ENCODE data around the gene LAMB1.
"Not testable (repeated sequence)": the region's sequence is repeated elsewhere in the genome, so short reads cannot be mapped to it uniquely, and the experiment has no call there.

Gene LAMB1

DNA sequence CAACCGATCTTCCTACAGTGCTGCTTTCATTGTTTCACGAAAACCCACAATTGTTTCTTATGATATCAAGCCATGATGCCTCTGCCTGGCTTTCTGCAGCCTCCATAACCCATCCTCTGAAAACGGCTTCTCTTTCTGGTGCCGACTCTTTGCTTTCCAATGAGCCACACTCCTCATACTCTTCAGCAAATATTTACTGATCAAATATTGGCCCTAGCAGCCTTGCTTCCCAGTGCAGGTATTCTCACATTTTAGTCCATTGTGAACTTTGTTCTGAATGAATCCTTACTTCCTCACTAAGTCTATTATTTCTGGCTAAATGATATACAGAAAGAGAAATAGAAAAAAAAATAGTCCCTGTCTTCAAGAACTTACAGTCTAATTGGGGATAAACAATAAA, 35.5 kb downstream of the LAMB1 start:
- no peaks in the 10 kb centered on the region for H3K27me3 ChIP-seq (ENCODE audit: insufficient read depth, low read length)
- H3K27ac ChIP-seq (ENCODE audit: low read depth, low read length): peak overlapping the region; percentile 11; the same call in 1 of the 2 replicates
- H3K4me1 ChIP-seq (ENCODE audit: insufficient read depth, low read length): peaks cover 13% of the 10 kb centered on the region; the same call in 1 of the 2 replicates
- 88% methylated on average over 4 of the region's 4 CpGs for WGBS
- peaks cover 69% of the 10 kb centered on the region for H3K36me3 ChIP-seq (ENCODE audit: insufficient read depth, low read length)
- H3K4me3 ChIP-seq (ENCODE audit: low read length): no peak overlapping the region
- H3K9me3 ChIP-seq (ENCODE audit: insufficient read depth, low read depth, low read length): no peaks in the 10 kb centered on the region
- H3K9ac ChIP-seq (ENCODE audit: low read depth, low read length): no peak overlapping the region

DNA sequence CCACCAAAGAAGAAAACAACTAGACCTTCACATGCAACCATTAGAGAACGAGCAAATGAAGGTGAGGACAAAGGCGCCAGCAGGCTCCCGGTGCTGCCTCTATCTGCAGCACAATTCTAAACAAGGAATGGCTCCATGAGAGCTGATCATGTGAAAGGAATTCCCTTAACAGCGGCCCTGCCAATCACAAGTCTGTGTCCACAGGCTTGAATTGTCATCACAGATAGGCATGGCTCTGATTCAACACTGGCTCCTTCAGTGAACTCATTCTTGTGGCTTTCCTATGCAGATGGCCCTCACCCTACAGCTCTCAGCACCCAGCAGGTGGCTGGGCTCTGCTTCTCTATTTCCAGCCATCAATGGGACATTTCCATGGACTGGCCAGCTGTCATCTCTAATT, 36.2 kb downstream of the LAMB1 start:
- Histone ChIP-seq H3K27me3 (ENCODE audit: insufficient read depth, low read length) (no peaks in the 10 kb centered on the region), H3K27ac (ENCODE audit: low read depth, low read length) (peak overlapping the region; percentile 82; the same call in 1 of the 2 replicates), H3K4me1 (ENCODE audit: insufficient read depth, low read length) (peaks cover 13% of the 10 kb centered on the region; the same call in 1 of the 2 replicates), H3K9ac (ENCODE audit: low read depth, low read length) (no peak overlapping the region), H3K36me3 (ENCODE audit: insufficient read depth, low read length) (peaks cover 68% of the 10 kb centered on the region), H3K9me3 (ENCODE audit: insufficient read depth, low read depth, low read length) (no peaks in the 10 kb centered on the region), H3K4me3 (ENCODE audit: low read length) (no peak overlapping the region)
- WGBS: 38% methylated on average over 4 of the region's 4 CpGs

DNA sequence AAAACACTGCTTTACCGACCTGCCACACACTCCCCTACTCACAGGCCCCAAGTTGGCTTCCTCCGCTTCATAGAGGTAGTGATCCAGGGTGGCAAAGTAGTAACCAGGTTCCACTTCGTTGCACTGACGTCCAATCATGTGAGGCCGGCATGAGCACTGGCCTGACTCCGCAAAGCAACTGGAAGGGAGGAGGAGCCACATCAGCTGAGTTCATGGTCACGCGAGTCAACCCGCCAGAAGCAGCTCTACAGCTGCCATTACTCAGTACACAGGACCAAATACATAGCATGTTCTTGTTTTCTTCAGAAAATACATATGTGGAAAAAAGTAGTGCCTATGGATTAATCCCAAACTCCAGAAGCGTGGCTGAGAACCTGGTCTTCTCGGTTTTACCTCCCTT, 38.5 kb downstream of the LAMB1 start:
- Histone ChIP-seq H3K9ac (ENCODE audit: low read depth, low read length) (no peak overlapping the region), H3K4me1 (ENCODE audit: insufficient read depth, low read length) (peaks cover 18% of the 10 kb centered on the region), H3K4me3 (ENCODE audit: low read length) (no peak overlapping the region), H3K27me3 (ENCODE audit: insufficient read depth, low read length) (no peaks in the 10 kb centered on the region), H3K36me3 (ENCODE audit: insufficient read depth, low read length) (peaks cover 69% of the 10 kb centered on the region), H3K9me3 (ENCODE audit: insufficient read depth, low read depth, low read length) (no peaks in the 10 kb centered on the region), H3K27ac (ENCODE audit: low read depth, low read length) (no peak overlapping the region)
- 94% methylated on average over 11 of the region's 11 CpGs for WGBS

DNA sequence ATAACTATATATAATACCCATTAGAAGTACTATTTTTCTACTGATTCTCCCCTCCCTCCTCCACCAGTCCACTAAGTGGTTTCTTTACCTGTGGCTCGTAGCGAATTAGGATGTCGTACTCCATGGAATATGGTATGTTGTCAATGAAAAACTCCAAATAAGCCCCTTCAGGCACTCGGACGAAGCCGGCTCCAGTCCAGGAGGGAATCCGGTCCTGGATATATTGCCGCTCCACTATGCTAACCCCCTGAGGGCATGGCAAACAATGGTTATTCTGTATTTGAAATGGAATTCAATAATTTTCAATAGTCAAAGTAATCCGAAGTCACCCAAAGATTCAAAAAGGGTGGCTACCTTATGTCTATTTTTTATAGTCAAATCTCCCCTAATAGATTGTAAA, 40.1 kb downstream of the LAMB1 start:
- Histone ChIP-seq H3K9me3 (ENCODE audit: insufficient read depth, low read depth, low read length) (no peaks in the 10 kb centered on the region), H3K4me3 (ENCODE audit: low read length) (no peak overlapping the region), H3K36me3 (ENCODE audit: insufficient read depth, low read length) (peaks cover 74% of the 10 kb centered on the region), H3K27ac (ENCODE audit: low read depth, low read length) (no peak overlapping the region), H3K9ac (ENCODE audit: low read depth, low read length) (no peak overlapping the region), H3K4me1 (ENCODE audit: insufficient read depth, low read length) (peaks cover 18% of the 10 kb centered on the region), H3K27me3 (ENCODE audit: insufficient read depth, low read length) (no peaks in the 10 kb centered on the region)
- 96% methylated on average over 8 of the region's 9 CpGs for WGBS

DNA sequence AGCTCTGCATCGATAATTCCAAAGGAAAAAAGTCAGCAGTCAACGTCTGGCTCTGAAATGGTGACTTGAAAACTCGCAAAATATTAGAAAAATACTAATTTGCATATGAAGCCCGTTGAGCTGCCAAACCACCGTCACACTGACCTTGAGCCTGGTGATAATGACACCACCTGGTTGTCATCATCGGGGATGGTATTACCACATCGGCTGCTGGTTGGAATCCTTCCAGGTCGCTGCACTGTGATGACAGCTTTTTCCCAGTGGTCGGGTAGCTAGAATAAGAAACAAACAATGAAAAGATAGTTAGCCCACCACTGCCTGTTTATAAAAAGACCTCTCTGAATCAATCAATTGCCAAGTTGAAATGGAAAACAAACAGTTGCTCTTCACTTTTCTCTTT, 41.6 kb downstream of the LAMB1 start:
- Histone ChIP-seq H3K9ac (ENCODE audit: low read depth, low read length) (no peak overlapping the region), H3K4me1 (ENCODE audit: insufficient read depth, low read length) (peaks cover 7% of the 10 kb centered on the region), H3K4me3 (ENCODE audit: low read length) (no peak overlapping the region), H3K9me3 (ENCODE audit: insufficient read depth, low read depth, low read length) (no peaks in the 10 kb centered on the region), H3K27ac (ENCODE audit: low read depth, low read length) (no peak overlapping the region), H3K36me3 (ENCODE audit: insufficient read depth, low read length) (peaks cover 85% of the 10 kb centered on the region), H3K27me3 (ENCODE audit: insufficient read depth, low read length) (no peaks in the 10 kb centered on the region)
- WGBS: 97% methylated on average over 9 of the region's 9 CpGs

DNA sequence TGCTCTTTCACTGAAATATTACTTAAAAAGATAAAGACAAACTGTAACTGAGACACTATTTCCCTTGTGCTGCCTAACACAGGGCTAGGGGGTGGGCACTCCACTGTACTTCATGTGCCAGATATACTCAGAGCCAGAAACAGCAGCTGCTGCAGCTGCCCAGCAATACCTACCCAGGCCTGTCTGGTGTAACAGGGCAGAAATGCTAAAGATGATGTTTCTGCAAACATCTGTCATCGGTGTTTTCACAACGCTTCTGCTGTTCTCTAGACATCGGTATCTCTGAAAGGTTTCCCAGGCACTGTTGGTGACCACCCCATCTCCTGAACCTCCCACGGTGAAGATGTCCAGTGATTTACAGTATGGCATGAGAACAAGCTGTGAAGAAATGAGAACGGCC, 42.7 kb downstream of the LAMB1 start:
- Histone ChIP-seq H3K27me3 (ENCODE audit: insufficient read depth, low read length) (no peaks in the 10 kb centered on the region), H3K9ac (ENCODE audit: low read depth, low read length) (no peak overlapping the region), H3K9me3 (ENCODE audit: insufficient read depth, low read depth, low read length) (no peaks in the 10 kb centered on the region), H3K4me3 (ENCODE audit: low read length) (no peak overlapping the region), H3K4me1 (ENCODE audit: insufficient read depth, low read length) (peaks cover 6% of the 10 kb centered on the region; the same call in 1 of the 2 replicates), H3K36me3 (ENCODE audit: insufficient read depth, low read length) (peaks cover 89% of the 10 kb centered on the region), H3K27ac (ENCODE audit: low read depth, low read length) (no peak overlapping the region)
- WGBS: 94% methylated on average over 5 of the region's 5 CpGs

DNA sequence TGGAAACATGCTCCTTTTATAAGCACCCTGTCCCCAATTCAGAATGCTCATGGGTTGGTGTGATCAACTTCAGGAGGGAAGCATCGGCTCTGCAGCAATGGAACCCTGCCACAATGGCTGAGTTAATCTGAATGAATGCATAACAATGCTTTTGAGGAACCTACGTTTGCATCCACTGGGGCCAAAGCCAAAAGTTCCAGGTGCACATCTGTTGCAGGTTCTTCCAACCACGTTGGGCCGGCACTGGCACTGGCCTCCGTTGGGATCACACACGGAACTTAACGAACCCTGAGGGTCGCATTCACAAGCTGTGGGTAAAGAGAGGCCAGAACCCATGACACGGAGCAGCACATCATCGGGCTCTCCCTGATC, 43.4 kb downstream of the LAMB1 start:
- H3K4me1 ChIP-seq (ENCODE audit: insufficient read depth, low read length): peaks cover 6% of the 10 kb centered on the region; the same call in 1 of the 2 replicates
- H3K9me3 ChIP-seq (ENCODE audit: insufficient read depth, low read depth, low read length): no peaks in the 10 kb centered on the region
- WGBS: 83% methylated on average over 10 of the region's 10 CpGs
- peaks cover 90% of the 10 kb centered on the region for H3K36me3 ChIP-seq (ENCODE audit: insufficient read depth, low read length)
- peak overlapping the region; percentile 41; the same call in 1 of the 2 replicates for H3K27ac ChIP-seq (ENCODE audit: low read depth, low read length)
- H3K9ac ChIP-seq (ENCODE audit: low read depth, low read length): no peak overlapping the region
- H3K4me3 ChIP-seq (ENCODE audit: low read length): no peak overlapping the region
- no peaks in the 10 kb centered on the region for H3K27me3 ChIP-seq (ENCODE audit: insufficient read depth, low read length)

DNA sequence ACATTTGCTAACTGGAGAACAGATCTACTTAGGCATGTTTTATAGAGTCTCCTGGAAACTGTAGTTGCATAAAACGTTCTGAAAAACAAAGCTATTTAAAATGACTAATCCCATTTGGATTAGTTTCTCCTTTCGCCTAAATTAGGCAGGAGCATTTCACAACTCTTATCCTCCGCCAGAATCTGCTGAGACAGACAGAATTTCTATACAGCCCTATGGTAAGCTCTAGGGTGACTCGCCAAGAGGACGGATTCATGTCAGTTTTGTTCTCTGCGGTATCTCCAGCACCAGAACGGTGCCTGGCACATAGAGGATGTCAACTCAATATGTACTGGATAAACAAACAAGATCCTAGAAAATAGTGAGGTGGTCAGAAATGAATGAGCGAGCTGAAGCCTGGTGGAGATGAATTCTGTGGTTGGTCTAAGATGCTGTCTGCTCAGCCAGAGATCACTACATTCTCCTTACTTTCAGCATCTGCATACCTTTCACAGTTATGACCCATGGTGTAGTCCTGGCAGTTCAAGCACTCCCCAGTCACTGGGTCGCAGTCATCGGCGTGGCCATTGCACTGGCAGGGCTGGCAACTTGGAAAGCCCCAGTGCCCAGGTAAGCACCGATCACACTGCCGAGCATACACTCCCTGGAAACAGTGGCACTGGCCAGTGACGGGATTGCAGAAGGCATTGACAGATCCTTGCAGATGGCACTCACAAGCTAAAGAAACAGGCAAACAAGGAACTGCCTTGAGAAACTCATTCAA, 44.0 kb downstream of the LAMB1 start:
- Histone ChIP-seq H3K36me3 (ENCODE audit: insufficient read depth, low read length) (peaks cover 88% of the 10 kb centered on the region), H3K4me3 (ENCODE audit: low read length) (no peak overlapping the region), H3K27ac (ENCODE audit: low read depth, low read length) (no peak overlapping the region), H3K9ac (ENCODE audit: low read depth, low read length) (no peak overlapping the region), H3K9me3 (ENCODE audit: insufficient read depth, low read depth, low read length) (no peaks in the 10 kb centered on the region), H3K4me1 (ENCODE audit: insufficient read depth, low read length) (peaks cover 6% of the 10 kb centered on the region; the same call in 1 of the 2 replicates), H3K27me3 (ENCODE audit: insufficient read depth, low read length) (no peaks in the 10 kb centered on the region)
- 96% methylated on average over 14 of the region's 14 CpGs for WGBS

DNA sequence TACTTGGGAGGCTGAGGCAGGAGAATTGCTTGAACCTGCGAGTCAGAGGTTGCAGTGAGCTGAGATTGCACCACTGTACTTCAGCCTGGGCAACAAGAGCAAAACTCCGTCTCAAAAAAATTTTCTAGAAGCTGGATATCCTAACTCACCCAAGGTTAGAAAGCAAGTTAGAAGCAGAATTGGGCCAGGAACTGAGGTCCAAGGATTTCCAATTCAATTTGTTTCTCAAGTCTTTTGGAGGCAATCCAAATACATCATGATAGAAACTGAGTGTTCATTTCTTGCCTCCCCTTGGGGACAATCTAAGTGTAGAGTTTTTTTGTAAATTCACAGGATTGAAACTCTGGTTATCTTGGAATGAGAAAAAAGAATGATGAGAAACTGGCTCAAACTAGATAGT, 45.5 kb downstream of the LAMB1 start:
- H3K27ac ChIP-seq (ENCODE audit: low read depth, low read length): no peak overlapping the region
- 92% methylated on average over 2 of the region's 2 CpGs for WGBS

DNA sequence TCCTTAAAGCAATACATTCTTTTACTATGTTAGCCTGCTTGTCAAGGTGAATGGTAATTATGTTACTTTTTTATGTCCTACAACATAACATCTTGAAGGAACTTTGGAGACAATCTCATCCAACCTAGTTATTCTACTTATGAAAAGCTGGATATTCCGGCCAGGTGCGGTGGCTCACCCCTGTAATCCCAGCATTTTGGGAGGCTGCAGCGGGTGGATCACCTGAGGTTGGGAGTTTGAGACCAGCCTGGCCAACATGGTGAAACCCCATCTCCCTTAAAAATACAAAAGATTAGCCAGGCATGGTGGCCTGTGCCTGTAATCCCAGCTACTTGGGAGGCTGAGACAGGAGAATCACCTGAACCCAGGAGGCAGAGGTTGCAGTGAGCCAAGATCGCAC, 46.0 kb downstream of the LAMB1 start:
- not testable (repeated sequence) for H3K9ac ChIP-seq (ENCODE audit: low read depth, low read length); H3K9me3 ChIP-seq (ENCODE audit: insufficient read depth, low read depth, low read length); H3K27ac ChIP-seq (ENCODE audit: low read depth, low read length); H3K27me3 ChIP-seq (ENCODE audit: insufficient read depth, low read length); H3K4me3 ChIP-seq (ENCODE audit: low read length)
- 100% methylated on average over 4 of the region's 4 CpGs for WGBS
- Histone ChIP-seq H3K36me3 (ENCODE audit: insufficient read depth, low read length) (peaks cover 90% of the 10 kb centered on the region), H3K4me1 (ENCODE audit: insufficient read depth, low read length) (peaks cover 21% of the 10 kb centered on the region)

More for the DNA sequence above, 45.5 kb downstream of the LAMB1 start:
- peaks cover 88% of the 10 kb centered on the region for H3K36me3 ChIP-seq (ENCODE audit: insufficient read depth, low read length)
- no peaks in the 10 kb centered on the region for H3K9me3 ChIP-seq (ENCODE audit: insufficient read depth, low read depth, low read length)
- no peak overlapping the region for H3K4me3 ChIP-seq (ENCODE audit: low read length)
- H3K27me3 ChIP-seq (ENCODE audit: insufficient read depth, low read length): no peaks in the 10 kb centered on the region
- peaks cover 17% of the 10 kb centered on the region for H3K4me1 ChIP-seq (ENCODE audit: insufficient read depth, low read length)
- no peak overlapping the region for H3K9ac ChIP-seq (ENCODE audit: low read depth, low read length)

DNA sequence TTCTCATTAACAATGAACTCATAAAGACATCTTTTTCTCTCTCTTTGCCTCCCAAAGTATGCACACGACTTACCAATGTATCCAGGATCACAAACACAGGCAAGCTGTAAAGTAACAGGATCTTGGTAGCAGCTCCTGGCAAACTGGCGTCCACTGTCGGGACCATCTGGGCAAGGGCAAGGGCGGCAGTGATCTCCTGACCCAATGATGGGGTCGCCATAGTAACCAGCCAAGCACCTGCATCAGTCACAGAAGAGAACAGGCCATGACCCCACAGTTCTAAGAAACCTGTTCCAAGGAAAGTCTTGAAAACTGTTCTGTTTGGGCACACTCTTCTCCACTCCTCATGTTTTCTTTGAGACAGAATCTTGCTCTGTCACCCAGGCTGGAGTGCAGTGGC, 47.6 kb downstream of the LAMB1 start:
- H3K9ac ChIP-seq (ENCODE audit: low read depth, low read length): no peak overlapping the region
- H3K4me3 ChIP-seq (ENCODE audit: low read length): no peak overlapping the region
- peaks cover 27% of the 10 kb centered on the region for H3K4me1 ChIP-seq (ENCODE audit: insufficient read depth, low read length)
- no peak overlapping the region for H3K27ac ChIP-seq (ENCODE audit: low read depth, low read length)
- no peaks in the 10 kb centered on the region for H3K27me3 ChIP-seq (ENCODE audit: insufficient read depth, low read length)
- 96% methylated on average over 5 of the region's 5 CpGs for WGBS
- peaks cover 90% of the 10 kb centered on the region for H3K36me3 ChIP-seq (ENCODE audit: insufficient read depth, low read length)
- no peaks in the 10 kb centered on the region for H3K9me3 ChIP-seq (ENCODE audit: insufficient read depth, low read depth, low read length)

Data from HUES64 (cell line).